HG03135 (cell line): Measurements from ENCODE around the gene BABAM2.

Experiments
- ATAC-seq: cut with Tn5 transposase; IDR thresholded peaks from one replicate; pipeline ENCODE4 v1.9.1; 2021; ENCODE audit warnings: mild to moderate bottlenecking, moderate library complexity; ENCODE audit not compliant: unreplicated experiment

Gene BABAM2

GRCh38 chr2:28387082-28387960 lies 496.8 kb downstream of the BABAM2 start:
- no peak for ATAC-seq
